Measurements from ENCODE around the gene RND2. TPM values are rescaled to one million over a fixed set of nuclear protein-coding genes. Genes with fewer than 3 reads are reported as not detected.
"Not testable (repeated sequence)": the region's sequence is repeated elsewhere in the genome, so short reads cannot be mapped to it uniquely, and the experiment has no call there.

Gene RND2
- 0.05 and 0.13 TPM in 2 replicates for total RNA-seq

- ChIA-PET POLR2A (interaction anchor here (0.6 to 3.8 kb wide), 17 partner anchors 9 to 459 kb away, joined by 3 to 53 read pairs (median 7); partner anchors contain the start of genes BECN1, BRCA1, DHX8 and IFI35), CTCF (interaction anchor here (0.5 to 2.3 kb wide), 5 partner anchors 12 to 200 kb away, joined by 3 to 8 read pairs (median 4); partner anchors contain the start of genes RPL27 and TMEM106A)
- TF ChIP-seq CTCF (IDR thresholded peaks at IDR 0.05): no peak
- Mint-ChIP-seq H3K36me3 (ENCODE audit: low read depth) (peaks cover 6% of the 10 kb centered on the region), H3K27ac (peak within 1 kb of the TSS; percentile 87), H3K27me3 (no peaks in the 10 kb centered on the region), H3K9me3 (no peaks in the 10 kb centered on the region), H3K4me3 (peak within 1 kb of the TSS; percentile 92), H3K4me1 (peaks cover 24% of the 10 kb centered on the region)
- peak; percentile 65 for ATAC-seq (ENCODE audit: low read depth)
- intact Hi-C loops (cut with micrococcal nuclease): loop anchor here (1.0 to 5.0 kb wide), 5 partner anchors 146 to 459 kb away; partner anchors contain the start of genes DHX8 and TMEM106A
- DNase-seq: peak; percentile 79
These were observed at the start of gene RND2 for GRCh38 chr17:43024407-43025289. RND2 (plus strand) TSS chr17:43025231; CDS start chr17:43025348, 117 bp downstream.

GRCh38 chr17:42975265-42975664 lies 49.8 kb upstream of the RND2 start:
- DNase-seq: no peak
- H3K27ac Mint-ChIP-seq: no peak overlapping the region
- ChIA-PET CTCF (no interaction called here), POLR2A (no interaction called here)
- TF ChIP-seq CTCF (IDR thresholded peaks at IDR 0.05): no peak
- H3K9me3 Mint-ChIP-seq: no peaks in the 10 kb centered on the region
- no peak overlapping the region for H3K4me3 Mint-ChIP-seq
- no peaks in the 10 kb centered on the region for H3K36me3 Mint-ChIP-seq (ENCODE audit: low read depth)
- peaks cover 10% of the 10 kb centered on the region for H3K4me1 Mint-ChIP-seq
- H3K27me3 Mint-ChIP-seq: no peaks in the 10 kb centered on the region
- no peak for ATAC-seq (ENCODE audit: low read depth)
- intact Hi-C loops (cut with micrococcal nuclease): no loop called here

GRCh38 chr17:42975701-42976100 lies 49.3 kb upstream of the RND2 start:
- H3K27me3 Mint-ChIP-seq; POLR2A ChIA-PET; DNase-seq; ATAC-seq (ENCODE audit: low read depth); CTCF ChIA-PET; H3K4me3 Mint-ChIP-seq; H3K9me3 Mint-ChIP-seq; H3K27ac Mint-ChIP-seq; H3K36me3 Mint-ChIP-seq (ENCODE audit: low read depth); intact Hi-C loops (cut with micrococcal nuclease): not testable (repeated sequence)
- peaks cover 12% of the 10 kb centered on the region for H3K4me1 Mint-ChIP-seq

- Mint-ChIP-seq H3K4me3 (peak within 1 kb of the TSS; percentile 99), H3K27ac (peak within 1 kb of the TSS; percentile 98), H3K36me3 (ENCODE audit: low read depth) (peaks cover 20% of the 10 kb centered on the region), H3K9me3 (no peaks in the 10 kb centered on the region), H3K27me3 (no peaks in the 10 kb centered on the region), H3K4me1 (peaks cover 43% of the 10 kb centered on the region)
- DNase-seq: no peak
- intact Hi-C loops (cut with micrococcal nuclease): loop anchor here (1.0 to 10.0 kb wide), 4 partner anchors 15 to 235 kb away; partner anchors contain the start of genes AARSD1, EZH1, PSME3 and RPL27
- TF ChIP-seq CTCF (IDR thresholded peaks at IDR 0.05): no peak
- ChIA-PET CTCF (interaction anchor here (2.7 kb wide), 1 partner anchor 18 kb away, joined by 9 read pairs; the partner anchor contains the start of gene RPL27), POLR2A (interaction anchor here (0.5 to 3.4 kb wide), 8 partner anchors 12 to 336 kb away, joined by 3 to 37 read pairs (median 4); partner anchors contain the start of genes AARSD1, BECN1, PSME3 and RPL27)
- ATAC-seq (ENCODE audit: low read depth): peak; percentile 29
These were observed 45.3 kb upstream of the RND2 start, which contains the start of gene PTGES3L for GRCh38 chr17:42979511-42980273. PTGES3L (minus strand) TSS chr17:42980080; CDS start chr17:42980053, 27 bp downstream.

- DNase-seq (peak; percentile 94), ATAC-seq (ENCODE audit: low read depth) (peak; percentile 76)
- no peaks in the 10 kb centered on the region for H3K9me3 Mint-ChIP-seq
- ChIA-PET CTCF (interaction anchor here (2.7 kb wide), 1 partner anchor 17 kb away, joined by 9 read pairs; the partner anchor contains the start of gene RPL27), POLR2A (interaction anchor here (1.0 to 3.4 kb wide), 5 partner anchors 11 to 335 kb away, joined by 3 to 37 read pairs (median 5); partner anchors contain the start of genes AARSD1, BECN1 and RPL27)
- H3K36me3 Mint-ChIP-seq (ENCODE audit: low read depth): peaks cover 23% of the 10 kb centered on the region
- no peaks in the 10 kb centered on the region for H3K27me3 Mint-ChIP-seq
- intact Hi-C loops (cut with micrococcal nuclease): loop anchor here (1.0 to 10.0 kb wide), 4 partner anchors 16 to 236 kb away; partner anchors contain the start of genes AARSD1, EZH1, PSME3 and RPL27
- H3K4me1 Mint-ChIP-seq: peaks cover 49% of the 10 kb centered on the region
- H3K4me3 Mint-ChIP-seq: peak within 1 kb of the TSS; percentile 99
- no peak for TF ChIP-seq CTCF (IDR thresholded peaks at IDR 0.05)
- peak within 1 kb of the TSS; percentile 98 for H3K27ac Mint-ChIP-seq
These were observed 44.7 kb upstream of the RND2 start, which contains the start of gene RUNDC1 for GRCh38 chr17:42980274-42980765. RUNDC1 (plus strand) TSS chr17:42980565; CDS start chr17:42980577, 12 bp downstream.
